Caco-2 (cell line): ENCODE data around the gene GRID1. TPM values are rescaled to one million over a fixed set of nuclear protein-coding genes. Genes with fewer than 3 reads are reported as not detected.

Source experiments
- BruUV-seq: library from RNA; stranded (reverse); fragments of 400-500 nt; replicated peaks from 2 replicates; lab custom pipeline; 2021; lab: Mats Ljungman, UMichigan
- CTCF ChIA-PET: fragments of 300-600 bp; sonication (Branson Sonifier 250); formaldehyde crosslinking; loops from one replicate; lab custom pipeline; 2022; ENCODE audit warnings: antibody characterized with exemption; lab: Charles Lee
- POLR2A ChIA-PET: fragments of 300-600 bp; sonication (Branson Sonifier 250); formaldehyde crosslinking; loops from one replicate; lab custom pipeline; 2022; ENCODE audit warnings: antibody characterized with exemption; lab: Charles Lee
- DNase-seq, 2 experiments: peaks; one replicate each; pipeline versions ENCODE4 v3.0.0 to v3.0.0-alpha.2; 2020 to 2022
- H3K27me3 ChIP-seq: replicated peaks from 2 replicates; pipeline ENCODE4 v1.6.0; 2011; ENCODE audit warnings: low read length; ENCODE audit not compliant: control insufficient read depth, insufficient read depth
- H3K36me3 ChIP-seq: 2 replicates; pipeline ENCODE4 v1.5.1; 2011; ENCODE audit warnings: low read length; ENCODE audit not compliant: control insufficient read depth, insufficient read depth
- H3K4me1 ChIP-seq: fragments of 250-450 bp; sonication (Bioruptor Pico); 2 replicates; pipeline ENCODE4 v1.5.1; 2020; ENCODE audit warnings: mild to moderate bottlenecking
- H3K4me3 ChIP-seq: 2 replicates; pipeline ENCODE4 v1.5.1; 2011; ENCODE audit warnings: low read depth, mild to moderate bottlenecking, control low read depth, low read length
- H3K9me3 ChIP-seq: fragments of 250-450 bp; sonication (Bioruptor Pico); 2 replicates; pipeline ENCODE4 v1.5.1; 2020; ENCODE audit warnings: mild to moderate bottlenecking, moderate library complexity
- H3K27ac Mint-ChIP-seq: one replicate; pipeline ENCODE4 v1.8.0; 2022; ENCODE audit warnings: mixed read lengths; ENCODE audit not compliant: unreplicated experiment
- H3K27me3 Mint-ChIP-seq: one replicate; pipeline ENCODE4 v1.8.0; 2022; ENCODE audit warnings: mixed read lengths; ENCODE audit not compliant: insufficient read depth, unreplicated experiment
- H3K36me3 Mint-ChIP-seq: one replicate; pipeline ENCODE4 v1.8.0; 2022; ENCODE audit warnings: mild to moderate bottlenecking, mixed read lengths; ENCODE audit not compliant: insufficient read depth, unreplicated experiment
- H3K4me1 Mint-ChIP-seq: one replicate; pipeline ENCODE4 v1.8.0; 2022; ENCODE audit warnings: low read depth, mixed read lengths; ENCODE audit not compliant: unreplicated experiment
- H3K4me3 Mint-ChIP-seq: one replicate; pipeline ENCODE4 v1.8.0; 2022; ENCODE audit warnings: mild to moderate bottlenecking, moderate library complexity, mixed read lengths; ENCODE audit not compliant: unreplicated experiment
- H3K9me3 Mint-ChIP-seq: one replicate; pipeline ENCODE4 v1.8.0; 2022; ENCODE audit warnings: mixed read lengths; ENCODE audit not compliant: unreplicated experiment
- CTCF ChIP-seq, 2 experiments: fragments of 200-600 bp in 1 of 2; IDR thresholded peaks; 1 replicate in 1 of 2; 2 replicates in 1 of 2; pipeline versions ENCODE4 v1.5.1 to v1.8.0; 2011 to 2022; ENCODE audit warnings: antibody characterized with exemption in 1 of 2, control low read depth in 1 of 2, inconsistent platforms in 1 of 2, low read depth in 1 of 2, low read length in 1 of 2, mild to moderate bottlenecking in 1 of 2, moderate library complexity in 1 of 2; ENCODE audit not compliant: insufficient read depth in 1 of 2, severe bottlenecking in 1 of 2, unreplicated experiment in 1 of 2
- intact Hi-C: fragments of 100-400 bp; cut with micrococcal nuclease; formaldehyde crosslinking; loops from one replicate; pipeline ENCODE4 v1.10.0; 2022; ENCODE audit not compliant: unreplicated experiment
- total RNA-seq: library from RNA; stranded (reverse); gene quantifications from 2 replicates; pipeline ENCODE4 v1.2.3, GENCODE V29; 2022

Gene GRID1
- total RNA-seq, 1 experiment from 2014 or later: 8.0 TPM

GRCh38 chr10:85983051-85983450 lies 383.5 kb downstream of the GRID1 start:
- H3K36me3 ChIP-seq: no peaks in the 10 kb centered on the region
- H3K27me3 Mint-ChIP-seq: peaks cover 9% of the 10 kb centered on the region
- no peaks in the 10 kb centered on the region for H3K4me1 Mint-ChIP-seq
- no TSS peak for BruUV-seq
- no peak for TF ChIP-seq CTCF (IDR thresholded peaks at IDR 0.05; ENCODE audit: insufficient read depth in 1 of 2, low read depth in 1 of 2, low read length in 1 of 2, severe bottlenecking in 1 of 2, unreplicated experiment in 1 of 2)
- H3K9me3 ChIP-seq: no peaks in the 10 kb centered on the region
- ChIA-PET CTCF (no interaction called here), POLR2A (no interaction called here)
- H3K4me3 ChIP-seq: no peak overlapping the region
- intact Hi-C loops: no loop called here
- H3K27me3 ChIP-seq: no peaks in the 10 kb centered on the region; the same call in 1 of the 2 replicates
- H3K36me3 Mint-ChIP-seq: no peaks in the 10 kb centered on the region
- no peak overlapping the region for H3K27ac Mint-ChIP-seq
- no peaks in the 10 kb centered on the region for H3K4me1 ChIP-seq
- H3K4me3 Mint-ChIP-seq: no peak overlapping the region
- no peaks in the 10 kb centered on the region for H3K9me3 Mint-ChIP-seq
- no peak for DNase-seq

GRCh38 chr10:85979598-85979997 lies 387.0 kb downstream of the GRID1 start:
- intact Hi-C loops: no loop called here
- no peak for DNase-seq
- CTCF ChIA-PET: no interaction called here
- no peak overlapping the region for H3K27ac Mint-ChIP-seq
- no peak overlapping the region for H3K4me3 Mint-ChIP-seq
- Histone ChIP-seq H3K36me3 (no peaks in the 10 kb centered on the region), H3K9me3 (no peaks in the 10 kb centered on the region), H3K4me1 (no peaks in the 10 kb centered on the region), H3K27me3 (no peaks in the 10 kb centered on the region; the same call in 1 of the 2 replicates), H3K4me3 (no peak overlapping the region)
- POLR2A ChIA-PET: no interaction called here
- no peaks in the 10 kb centered on the region for H3K4me1 Mint-ChIP-seq
- H3K36me3 Mint-ChIP-seq: no peaks in the 10 kb centered on the region
- H3K27me3 Mint-ChIP-seq: peaks cover 10% of the 10 kb centered on the region
- TF ChIP-seq CTCF (IDR thresholded peaks at IDR 0.05; ENCODE audit: insufficient read depth in 1 of 2, low read depth in 1 of 2, low read length in 1 of 2, severe bottlenecking in 1 of 2, unreplicated experiment in 1 of 2): no peak
- no TSS peak for BruUV-seq
- no peaks in the 10 kb centered on the region for H3K9me3 Mint-ChIP-seq

GRCh38 chr10:85978566-85979358 lies 387.8 kb downstream of the GRID1 start:
- ChIA-PET CTCF (no interaction called here), POLR2A (no interaction called here)
- H3K4me3 ChIP-seq: no peak overlapping the region
- no peak for TF ChIP-seq CTCF (IDR thresholded peaks at IDR 0.05; ENCODE audit: insufficient read depth in 1 of 2, low read depth in 1 of 2, low read length in 1 of 2, severe bottlenecking in 1 of 2, unreplicated experiment in 1 of 2)
- peaks cover 6% of the 10 kb centered on the region for H3K27me3 Mint-ChIP-seq
- H3K9me3 Mint-ChIP-seq: no peaks in the 10 kb centered on the region
- no TSS peak for BruUV-seq
- H3K27ac Mint-ChIP-seq: no peak overlapping the region
- H3K36me3 ChIP-seq: no peaks in the 10 kb centered on the region
- no peaks in the 10 kb centered on the region for H3K4me1 Mint-ChIP-seq
- intact Hi-C loops: no loop called here
- H3K36me3 Mint-ChIP-seq: no peaks in the 10 kb centered on the region
- no peak for DNase-seq
- no peaks in the 10 kb centered on the region; the same call in 1 of the 2 replicates for H3K27me3 ChIP-seq
- H3K4me1 ChIP-seq: no peaks in the 10 kb centered on the region
- H3K9me3 ChIP-seq: no peaks in the 10 kb centered on the region
- no peak overlapping the region for H3K4me3 Mint-ChIP-seq
